ENCODE measurements around the gene KDM4F.
"Not testable (repeated sequence)": the region's sequence is repeated elsewhere in the genome, so short reads cannot be mapped to it uniquely, and the experiment has no call there.

DNA sequence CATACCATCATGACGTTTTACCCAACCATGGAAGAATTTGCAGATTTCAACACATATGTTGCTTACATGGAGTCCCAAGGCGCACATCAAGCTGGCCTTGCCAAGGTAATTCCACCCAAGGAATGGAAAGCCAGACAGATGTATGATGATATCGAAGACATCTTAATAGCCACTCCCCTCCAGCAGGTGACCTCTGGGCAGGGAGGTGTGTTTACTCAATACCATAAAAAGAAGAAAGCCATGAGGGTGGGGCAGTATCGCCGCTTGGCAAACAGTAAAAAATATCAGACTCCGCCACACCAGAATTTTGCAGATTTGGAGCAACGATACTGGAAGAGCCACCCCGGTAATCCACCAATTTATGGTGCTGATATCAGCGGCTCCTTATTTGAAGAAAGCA is 23.6 kb upstream of the KDM4F start:
- TF ChIP-seq, protein P1, sequence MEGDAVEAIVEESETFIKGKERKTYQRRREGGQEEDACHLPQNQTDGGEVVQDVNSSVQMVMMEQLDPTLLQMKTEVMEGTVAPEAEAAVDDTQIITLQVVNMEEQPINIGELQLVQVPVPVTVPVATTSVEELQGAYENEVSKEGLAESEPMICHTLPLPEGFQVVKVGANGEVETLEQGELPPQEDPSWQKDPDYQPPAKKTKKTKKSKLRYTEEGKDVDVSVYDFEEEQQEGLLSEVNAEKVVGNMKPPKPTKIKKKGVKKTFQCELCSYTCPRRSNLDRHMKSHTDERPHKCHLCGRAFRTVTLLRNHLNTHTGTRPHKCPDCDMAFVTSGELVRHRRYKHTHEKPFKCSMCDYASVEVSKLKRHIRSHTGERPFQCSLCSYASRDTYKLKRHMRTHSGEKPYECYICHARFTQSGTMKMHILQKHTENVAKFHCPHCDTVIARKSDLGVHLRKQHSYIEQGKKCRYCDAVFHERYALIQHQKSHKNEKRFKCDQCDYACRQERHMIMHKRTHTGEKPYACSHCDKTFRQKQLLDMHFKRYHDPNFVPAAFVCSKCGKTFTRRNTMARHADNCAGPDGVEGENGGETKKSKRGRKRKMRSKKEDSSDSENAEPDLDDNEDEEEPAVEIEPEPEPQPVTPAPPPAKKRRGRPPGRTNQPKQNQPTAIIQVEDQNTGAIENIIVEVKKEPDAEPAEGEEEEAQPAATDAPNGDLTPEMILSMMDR (IDR thresholded peaks at IDR 0.05), result not testable (repeated sequence)
- not testable (repeated sequence) for TF ChIP-seq EZH2 (IDR thresholded peaks at IDR 0.05)

All from neural progenitor cell (in vitro differentiated cells).